Activated T-cell treated with anti-CD3 and anti-CD28 coated beads, Interleukin-2, amount 50 U/mL, for 48 hours (primary cell): ENCODE measurements around the gene SERAC1.
"Not testable (repeated sequence)": the region's sequence is repeated elsewhere in the genome, so short reads cannot be mapped to it uniquely, and the experiment has no call there.

Source experiments
- DNase-seq, 2 experiments: peaks; one replicate each; pipeline ENCODE4 v3.0.0-alpha.2; 2020

Gene SERAC1

GRCh38 chr6:158174024-158174423, 6.0 kb upstream of the SERAC1 start:
- no peak for DNase-seq

DNA sequence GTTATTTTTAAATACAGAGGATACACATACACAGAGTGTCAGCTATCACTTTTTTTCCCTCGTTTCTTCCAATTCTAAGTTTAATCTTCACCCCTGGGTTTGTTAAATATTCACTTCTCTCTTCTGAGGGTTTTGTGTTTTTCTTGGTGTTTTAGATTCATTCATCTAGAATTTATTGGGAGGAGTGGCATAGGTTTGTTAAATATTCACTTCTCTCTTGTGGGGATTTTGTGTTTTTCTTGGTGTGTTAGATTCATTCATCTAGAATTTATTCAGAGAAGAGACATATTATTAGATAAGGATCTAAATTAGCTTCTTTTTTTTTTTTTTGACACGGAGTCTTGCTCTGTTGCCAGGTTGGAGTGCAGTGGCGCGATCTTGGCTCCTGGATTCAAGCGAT, 3.9 kb upstream of the SERAC1 start:
- no peak for DNase-seq

DNA sequence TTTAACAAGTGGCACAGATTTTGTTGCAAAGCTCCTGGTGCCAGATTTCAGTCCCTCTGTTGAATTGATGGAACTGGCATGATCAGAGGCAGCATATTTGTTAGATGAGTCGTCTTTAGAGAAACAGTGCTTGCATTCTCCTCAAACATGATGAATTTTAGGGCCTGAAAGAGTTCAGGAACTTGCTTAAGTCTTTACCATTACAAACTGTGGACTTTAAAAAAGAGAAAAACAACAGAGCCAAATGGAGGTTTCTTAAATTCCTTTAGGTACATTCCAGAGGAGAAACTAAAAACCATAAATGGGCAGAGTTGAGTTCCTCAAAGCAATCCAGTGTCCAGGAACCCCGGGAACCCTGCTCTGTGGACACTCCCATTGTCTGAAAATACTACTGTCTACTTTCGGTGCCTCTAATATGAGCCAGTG, 2.6 kb upstream of the SERAC1 start:
- no peak for DNase-seq

- not testable (repeated sequence) for DNase-seq
Measured at GRCh38 chr6:158169634-158170033, 1.6 kb upstream of the SERAC1 start.

GRCh38 chr6:158165919-158166416, 2.1 kb downstream of the SERAC1 start:
- DNase-seq: no peak

DNA sequence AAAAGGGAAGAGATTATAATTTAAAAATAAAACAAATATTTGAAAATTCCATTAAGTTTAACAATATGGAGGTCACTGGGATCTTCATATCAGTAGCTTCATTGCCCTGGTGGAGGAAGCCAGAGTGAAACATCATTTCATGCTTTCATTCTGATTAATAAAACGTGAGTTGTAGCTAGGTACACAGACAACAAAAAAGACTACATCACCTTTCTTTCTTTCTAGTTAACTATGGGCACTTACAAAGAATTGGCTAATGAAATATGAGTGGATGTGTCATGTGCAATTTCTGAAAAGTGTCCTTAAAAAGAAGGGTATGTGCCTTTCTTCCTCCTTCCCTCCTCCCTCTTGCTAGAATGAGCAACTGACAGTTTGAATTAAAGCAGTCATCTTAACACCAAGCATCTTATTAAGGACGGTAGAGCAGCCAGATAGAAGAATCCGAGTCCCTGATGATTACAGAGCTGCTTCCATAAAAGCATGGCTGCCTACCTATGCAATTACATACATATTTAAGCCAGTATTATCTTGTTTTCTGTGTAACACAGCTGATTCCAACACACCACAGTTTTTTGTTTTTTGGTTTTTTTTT, 3.4 kb downstream of the SERAC1 start:
- no peak for DNase-seq

DNA sequence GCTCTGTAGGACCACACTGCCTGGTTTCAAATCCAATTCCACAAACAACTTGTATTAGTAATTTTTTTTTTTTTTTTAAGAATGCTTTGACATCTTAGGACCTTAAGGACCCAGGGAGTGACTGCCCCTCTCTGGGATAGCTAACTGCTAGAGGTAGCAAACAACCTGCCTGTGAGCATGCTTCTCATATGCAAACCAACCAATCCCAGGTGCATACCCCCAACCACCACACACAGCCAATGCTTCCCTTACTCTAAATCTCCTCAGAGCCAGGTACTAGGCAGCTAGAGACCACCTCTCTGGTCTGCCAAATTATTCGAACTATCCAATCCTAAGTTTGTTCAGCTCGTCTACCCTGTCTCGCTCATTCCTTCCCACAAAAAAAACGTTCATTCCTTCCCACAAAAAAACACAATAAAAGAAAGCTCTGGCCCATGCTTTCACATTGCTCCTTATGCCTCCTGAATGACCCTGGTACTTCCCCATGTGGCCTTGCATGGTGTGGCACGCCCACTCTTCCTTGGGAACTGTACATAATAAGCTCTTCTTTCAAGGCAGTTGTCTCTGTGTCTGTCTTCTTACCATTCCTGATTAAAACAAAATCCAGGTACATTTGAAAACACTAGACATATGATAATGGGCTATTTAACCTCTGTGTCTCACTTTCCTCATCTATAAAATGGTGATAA, 6.4 kb downstream of the SERAC1 start:
- DNase-seq: no peak

DNA sequence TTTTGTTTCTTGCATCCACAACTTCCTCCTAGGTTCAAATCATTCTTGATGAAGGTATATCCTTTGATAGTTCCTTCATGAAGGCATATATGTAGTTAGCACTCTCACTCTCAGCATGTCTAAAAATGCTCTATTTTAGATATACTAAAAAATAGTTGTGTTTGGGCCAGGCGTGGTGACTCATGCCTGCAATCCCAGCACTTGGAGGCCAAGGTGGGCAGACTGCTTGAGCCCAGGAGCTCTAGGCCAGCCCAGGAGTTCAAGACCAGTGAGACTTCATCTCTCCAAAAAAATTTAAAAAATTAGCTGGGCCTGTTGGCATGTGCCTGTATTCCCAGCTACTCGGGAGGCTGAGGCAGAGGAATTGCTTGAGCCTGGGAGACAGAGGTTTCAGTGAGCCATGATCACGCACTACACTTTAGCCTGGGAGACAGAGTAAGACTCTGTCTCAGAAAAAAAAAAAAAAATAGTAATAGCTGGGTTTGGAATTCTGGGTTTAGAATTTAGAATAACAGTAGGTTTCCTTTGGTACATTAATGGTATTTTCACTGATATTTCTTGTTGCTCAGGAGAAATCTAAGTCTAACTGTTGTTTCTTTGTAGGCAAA, 7.0 kb downstream of the SERAC1 start:
- DNase-seq: no peak

DNA sequence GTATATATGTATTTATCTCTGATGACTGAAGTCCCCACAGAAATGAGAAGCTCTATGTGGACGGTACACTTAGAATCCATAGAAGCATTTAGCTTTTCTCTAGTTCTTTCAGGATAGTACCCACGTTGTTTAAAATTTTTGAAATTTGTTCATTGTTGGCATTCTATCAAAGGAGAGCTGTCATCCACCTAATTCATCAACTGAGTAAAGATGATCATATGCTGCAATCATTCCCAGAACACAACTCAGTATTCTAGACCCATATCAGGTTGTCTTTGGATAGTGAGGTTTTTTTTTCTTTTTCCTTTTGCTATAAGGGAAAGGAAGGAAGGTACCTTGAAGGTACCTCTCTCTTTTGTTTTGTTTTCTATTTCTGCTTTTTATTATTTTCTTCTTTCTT, 9.3 kb downstream of the SERAC1 start:
- DNase-seq: no peak

DNA sequence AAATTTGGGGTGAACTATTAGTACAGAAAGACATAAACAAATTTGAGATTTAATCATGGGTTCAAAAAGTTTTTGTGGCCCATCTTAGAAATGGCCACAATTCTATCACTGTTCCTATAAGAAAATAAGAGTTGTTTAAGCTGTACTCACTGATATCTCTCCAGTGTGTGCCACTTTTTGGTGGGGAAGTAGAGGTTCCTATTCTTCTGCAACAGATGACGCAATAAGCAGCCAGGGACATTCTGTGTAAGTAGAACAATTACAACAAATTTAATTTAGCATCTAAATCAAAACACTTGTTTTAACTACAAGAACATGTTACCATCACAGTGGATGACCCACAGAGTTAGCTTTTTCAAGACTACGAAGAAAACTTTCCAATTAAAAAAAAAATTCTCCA, 9.9 kb downstream of the SERAC1 start:
- no peak for DNase-seq

- no peak for DNase-seq
Measured at GRCh38 chr6:158157064-158157764, 10.8 kb downstream of the SERAC1 start.

- DNase-seq: no peak
Measured at GRCh38 chr6:158154816-158155215, 13.2 kb downstream of the SERAC1 start.

DNA sequence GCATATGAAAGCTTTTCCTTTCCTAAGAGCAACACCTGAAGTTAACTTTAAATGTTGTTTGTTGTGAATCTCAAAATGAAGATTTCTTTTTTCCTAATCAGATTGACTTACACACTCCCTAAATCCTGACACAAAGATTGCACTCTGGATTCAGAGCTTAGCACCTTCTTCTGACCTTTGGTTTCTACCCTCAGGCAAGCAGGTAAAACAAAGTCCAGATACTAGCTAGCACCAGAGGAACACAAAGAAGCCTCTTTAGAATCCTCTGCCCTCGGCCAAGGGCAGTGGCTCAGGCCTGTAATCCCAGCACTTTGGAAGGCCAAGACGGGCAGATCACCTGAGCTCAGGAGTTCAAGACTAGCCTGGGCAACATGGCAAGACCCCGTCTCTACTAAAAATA, 14.5 kb downstream of the SERAC1 start:
- DNase-seq: no peak

DNA sequence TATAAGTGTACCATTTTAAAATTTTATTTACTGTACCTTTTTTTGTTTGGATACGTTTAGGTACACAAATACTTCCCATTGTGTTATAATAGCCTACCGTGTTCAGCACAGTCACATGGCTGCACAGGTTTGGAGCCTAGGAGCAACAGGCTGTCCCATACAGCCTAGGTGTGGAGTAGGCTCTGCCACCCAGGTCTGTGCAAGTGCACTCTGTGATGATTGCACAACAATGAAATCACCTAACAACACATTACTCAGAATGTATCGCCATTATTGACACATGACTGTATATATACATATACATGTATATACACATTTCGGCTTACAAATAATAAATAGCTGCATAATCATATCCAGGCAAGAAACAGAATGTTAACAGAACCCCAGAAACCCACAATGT, 15.4 kb downstream of the SERAC1 start:
- DNase-seq: no peak

DNA sequence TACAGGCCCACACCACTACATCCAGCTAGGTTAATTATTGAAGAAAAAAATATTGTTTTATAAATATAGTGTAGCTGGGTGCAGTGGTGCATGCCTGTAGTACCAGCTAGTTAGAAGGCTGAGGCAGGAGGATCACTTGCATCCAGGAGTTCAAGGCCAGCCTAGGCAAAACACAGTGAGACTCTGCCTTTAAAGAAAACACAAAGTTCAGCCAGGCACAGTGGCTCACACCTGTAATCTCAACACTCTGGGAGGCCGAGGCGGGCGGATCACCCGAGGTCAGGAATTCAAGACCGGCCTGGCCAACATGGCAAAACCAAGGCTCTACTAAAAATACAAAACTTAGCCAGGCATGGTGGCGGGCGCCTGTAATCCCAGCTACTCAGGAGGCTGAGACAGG, 16.0 kb downstream of the SERAC1 start:
- DNase-seq: not testable (repeated sequence)

DNA sequence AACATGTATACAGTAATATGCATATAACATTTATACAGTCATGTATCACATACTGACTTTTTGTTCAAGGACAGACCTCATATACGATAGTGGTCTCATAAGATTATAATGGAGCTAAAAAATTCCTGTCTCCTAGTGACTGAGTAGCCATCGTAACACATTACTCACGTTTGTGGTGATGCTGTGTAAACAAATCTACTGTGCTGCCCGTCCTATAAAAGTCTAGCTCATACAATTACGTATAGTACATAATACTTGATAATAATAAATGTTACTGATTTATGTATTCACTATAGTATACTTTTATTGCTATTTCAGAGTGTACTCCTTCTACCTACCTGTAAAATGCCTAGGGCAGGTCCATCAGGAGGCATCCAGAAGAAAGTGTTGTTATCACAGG, 17.4 kb downstream of the SERAC1 start:
- DNase-seq: no peak

DNA sequence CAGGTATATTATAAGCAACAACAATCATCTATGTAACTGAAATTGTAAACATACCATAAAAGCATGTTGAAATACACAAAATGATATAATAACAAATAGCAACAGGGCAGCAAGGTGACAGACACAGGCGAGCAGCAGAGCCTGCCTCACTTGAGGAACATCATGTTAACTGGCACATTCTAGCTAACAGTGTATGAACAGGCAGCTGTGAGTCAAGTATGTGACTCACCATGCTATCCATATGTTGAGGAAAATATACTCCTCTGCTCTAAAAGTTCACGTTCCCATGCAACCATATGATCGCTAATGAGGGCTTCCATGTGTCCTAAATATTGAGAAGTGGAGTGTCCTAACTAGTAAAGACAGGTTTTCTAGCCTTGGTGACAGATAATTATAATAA, 18.4 kb downstream of the SERAC1 start:
- DNase-seq: no peak

- DNase-seq: no peak
Measured at GRCh38 chr6:158143700-158144099, 24.4 kb downstream of the SERAC1 start.

- no peak for DNase-seq
Measured at GRCh38 chr6:158142789-158143188, 25.3 kb downstream of the SERAC1 start.

GRCh38 chr6:158131926-158132325, 36.1 kb downstream of the SERAC1 start:
- DNase-seq: no peak

GRCh38 chr6:158125271-158125670, 42.8 kb downstream of the SERAC1 start:
- no peak for DNase-seq

DNA sequence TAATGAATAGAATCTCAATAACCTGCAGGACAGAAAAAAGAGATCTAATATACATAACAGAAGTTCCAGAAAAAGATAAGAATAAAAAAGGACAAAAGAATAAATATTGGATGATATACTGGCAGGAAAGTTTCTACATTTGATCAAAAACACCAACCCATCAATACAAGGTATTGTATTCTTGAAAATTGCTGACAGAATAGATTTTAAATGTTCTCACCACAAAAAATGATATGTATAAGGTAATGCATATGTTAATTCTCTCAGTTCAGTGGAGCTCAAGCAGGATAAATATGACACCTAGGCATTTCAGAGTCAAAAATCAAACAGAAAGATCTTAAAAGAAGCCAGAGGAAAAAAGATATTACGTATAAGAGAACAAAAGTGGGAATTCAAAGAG, 43.8 kb downstream of the SERAC1 start:
- no peak for DNase-seq

GRCh38 chr6:158122048-158122447, 46.0 kb downstream of the SERAC1 start:
- no peak for DNase-seq

GRCh38 chr6:158121335-158121734, 46.7 kb downstream of the SERAC1 start:
- DNase-seq: no peak
